Activated naive CD8-positive, alpha-beta T cell treated with anti-CD3 and anti-CD28 coated beads, Interleukin-2, amount 50 U/mL, for 16 hours (primary cell): Measurements from ENCODE around the gene ACOT8.
A peak's percentile ranks its signal among the peaks of the same experiment; 100 is the strongest.
"Not testable (repeated sequence)": the region's sequence is repeated elsewhere in the genome, so short reads cannot be mapped to it uniquely, and the experiment has no call there.

Experiments
- DNase-seq: peaks from one replicate; pipeline ENCODE4 v3.0.0-alpha.2; 2020; ENCODE audit warnings: low read depth, low spot score

Gene ACOT8

DNA sequence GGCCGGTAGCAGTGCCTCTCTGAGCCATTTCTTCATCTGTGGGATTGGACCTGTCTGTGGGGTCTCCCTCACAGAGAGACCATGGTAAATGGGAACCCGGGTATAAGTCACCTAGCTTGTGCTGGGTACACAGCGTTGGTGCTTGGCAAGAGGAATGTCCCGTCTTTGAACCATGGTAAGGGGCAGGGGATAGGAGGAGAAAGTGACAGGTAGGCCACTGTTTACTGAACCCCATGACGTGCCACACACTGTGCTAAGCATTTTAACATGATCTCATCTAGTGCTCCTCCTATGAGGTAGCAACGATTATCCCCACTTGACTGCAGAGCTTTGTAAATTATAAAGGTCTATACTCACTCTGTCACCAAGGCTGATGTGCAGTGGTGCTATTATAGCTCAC, 29.5 kb downstream of the ACOT8 start:
- no peak for DNase-seq

DNA sequence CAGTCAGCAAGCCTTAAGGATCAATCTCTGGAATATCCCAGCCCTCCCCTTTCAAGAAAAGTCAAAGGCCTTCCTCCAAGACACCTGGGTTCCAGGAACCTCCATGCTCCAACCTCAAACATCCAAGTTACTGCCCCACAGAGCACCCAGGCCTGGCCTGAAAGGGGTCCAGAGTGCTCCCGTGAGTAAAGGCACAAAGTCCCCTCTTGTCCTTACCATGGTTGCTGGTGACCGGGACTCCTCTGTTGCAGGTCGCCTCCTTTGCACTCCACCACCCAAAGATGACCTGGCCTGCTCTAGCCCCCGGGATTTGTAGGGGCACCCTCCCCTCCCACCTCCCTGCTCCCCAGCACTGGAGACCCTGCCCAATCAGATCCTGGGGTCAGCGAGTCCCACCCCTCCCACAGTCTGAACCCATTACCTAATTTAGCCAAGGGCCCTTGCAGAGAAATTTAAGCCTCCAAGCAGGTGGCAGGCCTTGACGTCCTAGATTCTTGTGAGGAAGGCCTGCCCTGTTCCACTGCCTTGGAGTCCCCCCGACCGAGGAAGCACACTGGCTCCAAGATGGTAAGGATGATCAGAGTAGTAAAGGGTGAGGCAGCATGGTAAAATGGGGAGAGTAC, 30.1 kb downstream of the ACOT8 start, which contains the start of gene TNNC2:
Gene TNNC2, minus strand, starts transcription at position 283 of the 623 bp plus-strand sequence. Its CDS starts 64 bp downstream, at position 219.
- no peak for DNase-seq

DNA sequence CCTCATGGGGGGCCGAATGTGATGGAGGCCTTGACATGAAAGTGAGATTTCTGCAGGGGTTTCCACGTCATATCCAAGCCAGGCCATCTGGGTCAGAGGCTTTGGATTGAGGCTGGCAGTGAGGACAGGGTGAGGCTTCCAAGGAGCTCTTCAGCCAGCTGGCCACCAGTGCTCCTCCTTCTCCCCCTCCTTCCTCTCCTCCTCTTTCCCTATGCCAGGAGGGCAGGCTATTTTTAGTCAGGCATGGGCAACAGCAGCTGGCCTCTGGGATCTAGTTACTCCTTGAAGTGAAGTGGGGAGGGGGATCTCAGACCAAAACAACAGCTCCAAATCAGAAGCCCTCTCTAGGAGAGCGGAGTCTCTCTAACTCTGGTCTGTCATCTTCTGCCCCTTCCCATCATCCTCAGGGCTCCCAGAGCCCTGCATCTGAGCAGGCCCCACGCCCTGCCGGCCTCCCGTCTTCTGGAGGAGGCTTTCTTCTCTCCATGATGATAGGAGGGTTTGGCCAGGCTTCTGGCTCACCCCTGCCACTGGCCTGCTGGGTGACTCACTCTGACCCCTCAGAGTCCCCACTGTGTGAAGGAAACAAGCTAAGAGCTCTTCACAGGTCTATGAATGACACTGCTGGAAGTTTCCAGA, 30.7 kb downstream of the ACOT8 start:
- DNase-seq: no peak

DNA sequence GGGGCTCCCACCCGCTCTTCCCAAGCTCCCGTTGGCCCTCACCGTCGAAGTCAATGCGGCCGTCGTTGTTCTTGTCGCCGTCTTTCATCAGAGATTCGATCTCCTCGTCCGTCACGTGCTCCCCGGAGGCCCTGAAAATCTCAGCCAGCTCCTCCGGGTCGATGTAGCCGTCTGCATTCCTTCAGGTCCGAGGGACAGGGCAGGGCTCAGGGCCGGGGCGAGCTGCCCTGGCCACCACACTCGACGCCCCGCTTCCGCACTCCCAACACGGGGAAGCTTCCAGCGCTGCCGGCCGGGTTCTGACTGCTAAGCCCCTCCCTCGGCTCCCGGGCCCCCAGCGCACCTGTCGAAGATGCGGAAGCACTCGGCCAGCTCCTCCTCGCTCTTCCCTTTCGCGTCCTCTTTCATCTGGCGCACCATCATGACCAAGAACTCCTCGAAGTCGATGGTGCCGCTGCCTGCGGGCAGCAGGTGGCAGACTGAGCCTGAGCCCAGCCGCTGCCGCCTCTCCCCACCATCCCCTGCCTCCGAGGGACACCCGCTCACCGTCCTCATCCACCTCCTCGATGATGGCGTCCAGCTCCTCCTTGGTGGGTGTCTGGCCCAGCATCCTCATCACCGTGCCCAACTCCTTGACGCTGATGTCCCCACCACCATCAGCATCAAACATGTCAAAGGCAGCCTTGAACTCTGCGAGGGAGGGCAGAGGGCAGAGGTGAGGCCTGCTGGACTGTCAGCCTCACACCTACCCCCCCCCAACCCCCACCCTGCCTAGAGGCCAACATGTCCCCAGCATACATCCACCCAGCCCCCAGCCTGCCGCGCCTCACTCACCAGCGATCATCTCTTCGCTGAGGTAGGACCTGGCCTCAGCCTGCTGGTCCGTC, 33.0 kb downstream of the ACOT8 start:
- peak; percentile 11 for DNase-seq

DNA sequence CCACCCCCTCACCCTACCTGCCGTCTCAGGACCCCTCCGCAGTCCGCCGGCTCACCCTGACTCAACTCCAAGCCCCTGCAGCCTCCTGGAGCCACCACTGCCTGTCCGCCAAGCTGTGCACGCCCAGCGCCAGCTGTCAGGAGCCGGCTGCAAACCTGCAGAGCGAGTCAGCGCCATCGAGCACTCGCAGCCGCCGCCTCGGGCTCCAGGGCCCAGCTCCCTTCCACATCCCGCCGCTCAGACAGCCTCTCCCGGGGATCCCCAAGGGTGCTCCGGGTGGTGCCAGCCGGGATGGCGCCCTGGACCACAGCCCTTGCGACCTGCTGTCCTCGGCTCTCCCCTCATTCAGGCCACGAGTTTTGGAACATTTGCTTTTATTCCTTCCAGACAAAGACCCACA, 34.3 kb downstream of the ACOT8 start:
- no peak for DNase-seq

DNA sequence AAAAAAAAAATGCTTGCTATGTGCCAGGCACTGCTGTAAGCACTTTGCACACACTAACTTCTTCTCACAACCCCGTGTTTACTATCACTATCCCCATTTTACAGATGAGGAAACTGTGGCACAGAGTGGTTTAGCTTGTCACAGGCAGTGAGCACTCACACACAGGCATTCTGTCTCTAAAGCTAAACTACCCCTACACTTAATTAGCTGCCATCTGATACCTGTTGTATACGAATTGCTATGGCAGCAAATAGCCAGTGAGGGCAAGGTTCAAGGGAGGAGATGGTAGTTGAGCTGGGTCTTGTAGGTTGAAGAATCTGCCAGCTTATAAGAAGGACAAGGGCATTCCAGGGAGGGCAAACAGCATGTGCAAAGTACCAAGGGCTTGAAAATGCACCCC, 35.2 kb downstream of the ACOT8 start:
- DNase-seq: no peak

DNA sequence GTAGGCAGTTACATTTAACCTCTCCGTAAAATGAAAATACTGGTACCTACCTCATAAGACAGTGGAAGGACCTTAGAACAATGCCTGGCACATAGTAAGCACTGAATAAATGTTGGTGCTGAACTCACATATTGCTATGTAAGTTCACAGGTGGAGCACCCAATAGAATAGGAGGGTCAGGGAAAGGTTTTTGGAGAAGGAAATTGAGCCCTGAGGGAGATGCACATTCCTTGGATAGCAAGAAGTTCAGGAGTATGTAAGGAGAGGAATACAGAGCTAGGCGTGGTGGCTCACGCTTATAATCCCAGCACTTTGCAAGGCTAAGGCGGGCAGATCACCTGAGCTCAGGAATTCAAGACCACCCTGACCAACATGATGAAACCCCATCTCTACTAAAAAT, 37.7 kb downstream of the ACOT8 start:
- DNase-seq: no peak

DNA sequence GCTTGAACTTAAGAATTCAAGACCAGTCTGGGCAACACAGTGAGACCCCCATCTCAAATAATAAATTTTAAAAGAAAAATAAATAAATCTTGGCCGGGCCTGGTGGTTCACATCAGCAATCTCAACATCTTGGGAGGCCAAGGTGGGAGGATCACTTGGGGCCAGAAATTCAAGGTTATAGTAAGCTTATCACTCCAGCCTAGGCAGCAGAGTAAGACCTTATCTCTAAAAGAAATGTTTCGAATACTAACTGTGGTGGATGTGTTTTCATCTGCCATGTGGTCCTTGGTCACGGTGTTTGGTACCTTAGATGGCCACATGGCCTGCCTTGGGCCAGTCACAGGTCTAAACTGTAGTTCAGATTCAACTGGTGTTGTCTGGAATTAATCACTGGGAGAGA, 39.0 kb downstream of the ACOT8 start:
- no peak for DNase-seq

DNA sequence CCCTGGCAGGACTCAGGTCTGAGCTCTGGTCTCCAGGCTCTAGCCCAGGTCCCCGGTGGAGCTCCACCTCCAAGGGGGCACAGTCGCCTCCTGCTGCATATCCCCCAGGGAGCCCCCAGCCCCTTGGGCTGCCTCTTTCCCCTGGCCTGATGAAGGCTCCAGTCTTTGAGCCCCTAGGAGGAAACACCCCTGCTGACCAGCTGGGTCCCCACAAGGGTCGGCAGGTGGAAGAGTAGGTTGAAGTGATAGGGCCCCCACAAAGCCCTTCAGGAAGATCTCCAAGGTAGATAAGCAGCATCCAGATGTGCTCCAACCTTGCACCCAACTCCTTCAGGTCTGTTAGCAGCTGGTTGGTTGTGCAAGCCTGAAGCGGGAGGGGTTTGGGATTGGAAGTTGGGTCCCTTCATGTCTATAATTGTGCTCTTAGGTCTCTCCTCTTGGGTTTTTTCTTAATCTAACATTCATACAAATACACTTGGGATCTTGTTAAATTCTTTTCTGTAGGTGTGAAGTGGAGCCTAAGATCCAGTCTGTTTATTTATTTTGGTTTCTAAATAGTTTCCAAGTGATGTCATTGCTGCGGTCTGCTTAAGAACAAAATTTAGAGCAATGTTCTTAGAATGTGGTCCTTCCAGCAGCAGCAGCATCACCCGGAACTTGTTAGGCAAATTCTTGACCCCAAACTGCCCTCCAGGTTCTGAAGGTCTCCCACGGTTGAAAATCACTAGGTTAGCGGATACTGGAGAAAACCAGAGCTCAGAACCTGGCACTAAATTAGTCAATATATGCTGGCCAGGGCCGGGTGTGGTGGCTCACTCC, 39.6 kb downstream of the ACOT8 start:
- DNase-seq: no peak

DNA sequence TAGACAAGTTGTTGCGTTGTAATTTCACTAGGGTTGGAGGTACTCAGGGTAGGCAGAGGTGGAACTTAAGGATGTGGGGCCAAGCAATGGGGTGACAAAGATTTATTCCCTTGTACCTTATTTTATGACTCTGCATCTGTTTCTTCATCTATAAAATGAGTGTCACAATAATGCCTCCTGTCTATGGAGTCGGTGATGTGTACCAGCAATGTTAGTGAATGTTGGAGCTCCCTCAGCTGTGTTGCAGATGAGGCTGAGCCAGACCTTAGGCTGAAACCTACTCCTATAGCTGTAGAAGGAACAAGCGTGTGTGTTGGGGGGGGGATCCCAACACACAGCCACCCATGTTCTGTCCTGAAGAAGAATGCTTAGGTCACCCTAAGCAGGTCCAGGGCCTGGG, 40.2 kb downstream of the ACOT8 start:
- no peak for DNase-seq

DNA sequence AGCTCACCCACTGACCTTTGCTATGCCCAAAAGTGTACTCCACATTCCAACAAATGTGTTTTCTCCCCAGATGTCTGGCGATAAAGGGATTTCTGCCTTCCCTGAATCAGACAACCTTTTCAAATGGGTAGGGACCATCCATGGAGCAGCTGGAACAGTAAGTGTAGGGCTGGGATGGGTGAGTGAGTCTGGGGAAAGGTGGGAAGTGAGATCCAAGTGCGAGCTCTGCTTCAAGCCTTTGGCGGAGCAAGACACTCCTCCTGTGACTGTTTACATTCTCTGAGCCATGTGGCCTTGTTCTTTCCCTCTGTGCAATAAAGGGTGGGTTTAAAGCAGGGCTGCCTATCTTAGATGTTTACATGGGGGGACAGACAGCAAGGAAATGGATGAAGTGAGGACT, 42.9 kb downstream of the ACOT8 start:
- no peak for DNase-seq

DNA sequence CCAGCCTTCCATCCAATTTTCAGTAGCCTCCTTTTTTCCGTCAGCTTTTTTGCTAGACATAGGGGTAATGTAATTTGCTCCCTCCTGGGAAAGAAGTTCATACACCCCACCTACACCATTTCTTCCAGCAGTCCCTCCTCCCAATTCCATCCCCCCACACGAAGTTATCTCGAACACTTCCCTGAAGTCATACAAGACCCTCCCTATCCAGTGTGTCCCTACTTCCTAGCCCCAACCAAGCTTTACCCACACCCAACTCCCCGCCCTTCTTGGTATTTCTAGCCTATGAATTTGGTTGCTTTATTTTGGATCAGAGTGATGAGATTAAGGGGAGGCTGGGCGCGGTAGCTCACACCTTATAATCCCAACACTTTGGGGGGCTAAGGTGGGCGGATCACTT, 43.7 kb downstream of the ACOT8 start:
- no peak for DNase-seq

DNA sequence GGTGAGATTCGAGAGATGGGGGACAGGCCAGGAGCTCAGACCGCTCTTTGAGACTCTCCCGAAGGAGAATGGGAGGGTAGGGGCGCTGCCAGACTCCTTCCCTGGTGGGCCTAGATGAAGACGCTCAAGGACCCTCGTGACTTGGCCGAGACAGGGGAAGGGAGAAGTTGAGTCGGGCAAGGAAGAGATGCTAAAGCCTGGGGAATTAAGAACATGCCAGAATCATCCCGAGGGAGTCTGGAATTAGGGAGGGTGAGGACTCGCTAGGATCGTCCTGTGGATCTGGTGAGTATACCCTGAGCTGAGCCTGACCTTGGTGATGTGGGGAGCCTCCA, 44.2 kb downstream of the ACOT8 start:
- DNase-seq: no peak

DNA sequence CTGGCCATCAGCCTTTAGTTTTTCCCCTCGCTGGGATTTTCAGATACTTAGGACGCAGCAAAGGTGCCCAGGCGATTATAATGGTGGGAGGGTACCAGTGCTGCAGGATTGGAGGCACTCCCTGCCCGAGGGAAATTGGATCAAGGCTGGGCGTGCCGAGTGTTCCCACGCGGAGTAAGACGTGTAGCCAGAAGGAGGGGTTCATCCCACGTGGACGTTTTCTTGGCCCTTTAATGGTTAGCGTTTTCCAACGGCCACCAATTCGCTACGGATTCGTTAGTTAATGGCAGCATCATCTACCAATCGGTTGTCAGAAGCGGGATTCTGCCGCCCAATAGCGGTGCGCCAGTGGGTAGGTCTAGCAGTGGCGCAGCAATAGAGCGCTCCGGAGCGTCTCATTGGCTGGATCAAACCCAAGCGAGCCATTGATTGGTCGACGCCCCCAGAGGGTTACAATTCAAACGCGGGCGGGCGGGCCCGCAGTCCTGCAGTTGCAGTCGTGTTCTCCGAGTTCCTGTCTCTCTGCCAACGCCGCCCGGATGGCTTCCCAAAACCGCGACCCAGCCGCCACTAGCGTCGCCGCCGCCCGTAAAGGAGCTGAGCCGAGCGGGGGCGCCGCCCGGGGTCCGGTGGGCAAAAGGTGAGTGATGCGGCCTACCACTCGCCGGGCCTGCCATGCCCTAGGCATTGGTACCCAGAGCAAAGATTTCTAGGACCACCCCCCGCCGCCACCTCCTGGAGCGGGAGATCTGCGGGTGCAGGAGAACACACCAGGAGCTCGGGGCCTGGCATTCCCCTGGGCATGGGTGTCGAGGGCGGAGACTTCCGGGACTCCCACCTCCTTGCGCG, 44.8 kb downstream of the ACOT8 start, which contains the start of gene UBE2C:
Gene UBE2C, plus strand, starts transcription at position 488 of the 849 bp plus-strand sequence. Its CDS starts 52 bp downstream, at position 540.
- DNase-seq: peak; percentile 89

DNA sequence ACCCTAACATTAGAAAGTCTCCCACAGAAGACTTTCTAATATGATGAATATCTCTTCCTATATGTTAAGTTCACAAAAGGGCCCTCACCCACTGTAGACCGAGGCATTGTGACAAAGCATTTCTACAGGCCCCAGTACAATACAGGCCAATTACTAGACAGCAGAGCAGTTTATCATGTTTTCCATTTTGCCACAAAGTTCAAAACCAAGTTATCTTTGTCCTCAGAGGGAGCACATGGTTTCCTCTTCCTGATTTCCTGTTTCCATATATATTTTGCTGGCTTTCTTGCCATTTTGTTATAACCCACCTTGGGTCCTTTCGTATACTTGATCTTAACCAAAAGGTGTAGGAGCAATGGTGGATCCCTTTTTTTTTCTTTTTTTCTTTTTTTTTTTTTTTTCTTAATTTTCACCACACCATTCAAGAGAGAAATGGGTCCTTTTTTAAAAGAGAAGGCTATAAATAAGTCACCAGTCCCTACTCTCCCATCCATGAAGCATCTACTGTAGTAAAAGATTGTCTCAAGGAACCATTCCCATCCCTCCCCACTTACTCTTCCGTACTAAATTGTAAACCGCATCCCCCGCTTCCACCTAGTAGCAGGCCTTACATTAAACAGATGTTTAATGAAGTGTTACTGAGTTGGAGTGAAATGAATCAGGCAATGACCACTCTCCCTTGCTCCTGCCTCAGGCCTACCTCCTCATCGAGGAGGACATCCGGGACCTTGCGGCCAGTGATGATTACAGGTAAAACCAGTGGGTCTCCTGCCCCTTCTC, 46.8 kb downstream of the ACOT8 start:
- no peak for DNase-seq

DNA sequence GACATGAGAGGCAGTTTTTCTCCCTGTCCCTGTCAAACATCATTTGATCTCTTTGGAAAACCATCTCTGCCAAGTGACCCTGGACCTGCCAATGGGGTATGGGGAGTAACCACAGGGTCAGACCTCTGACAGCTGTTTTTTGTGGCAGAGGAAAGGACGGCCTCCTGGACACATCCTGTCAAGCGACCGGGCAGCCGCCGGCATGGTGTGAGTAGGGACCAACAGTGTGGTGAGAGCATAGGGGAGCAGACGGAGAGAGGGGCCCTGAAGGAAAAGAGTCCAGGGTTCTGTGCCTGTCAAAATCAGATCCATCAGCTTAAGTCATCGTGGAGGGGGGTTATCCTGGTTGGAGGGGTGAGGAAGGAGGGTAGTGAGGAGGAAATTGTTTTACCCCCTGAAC, 55.3 kb downstream of the ACOT8 start:
- no peak for DNase-seq

DNA sequence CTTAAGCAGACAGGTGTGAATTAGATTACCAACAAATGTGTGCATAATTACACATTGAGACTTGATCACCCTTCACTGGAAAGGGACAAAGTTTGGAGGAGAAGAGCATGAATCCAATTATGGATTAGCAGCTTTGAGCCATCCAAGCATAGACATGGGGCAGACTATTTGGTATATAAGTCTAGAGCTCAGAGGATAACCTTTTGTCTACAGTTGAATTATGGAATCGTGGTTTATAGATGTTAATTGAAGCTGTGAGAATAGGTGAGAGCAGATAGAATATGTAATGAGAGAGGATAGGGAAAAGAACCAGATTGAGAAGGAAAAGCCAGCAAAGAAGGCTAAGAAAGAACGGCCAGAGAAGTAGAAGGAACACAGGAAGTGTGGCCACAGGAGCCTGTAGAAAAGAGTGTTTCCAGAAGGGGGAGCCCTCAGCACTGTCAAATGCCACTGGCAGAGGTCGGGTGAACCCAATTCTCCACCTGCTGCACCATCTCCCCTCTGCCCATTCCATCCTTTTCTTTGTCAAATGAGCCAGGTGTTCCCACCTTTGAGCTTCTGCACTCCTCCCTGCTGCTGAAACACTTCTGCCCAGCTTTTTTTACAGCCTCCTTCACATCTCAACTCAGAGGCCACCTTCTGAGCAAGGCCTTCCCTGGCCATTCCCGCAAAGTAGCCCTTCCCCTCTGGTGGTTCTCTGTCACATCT, 58.1 kb downstream of the ACOT8 start:
- DNase-seq: peak; percentile 25

DNA sequence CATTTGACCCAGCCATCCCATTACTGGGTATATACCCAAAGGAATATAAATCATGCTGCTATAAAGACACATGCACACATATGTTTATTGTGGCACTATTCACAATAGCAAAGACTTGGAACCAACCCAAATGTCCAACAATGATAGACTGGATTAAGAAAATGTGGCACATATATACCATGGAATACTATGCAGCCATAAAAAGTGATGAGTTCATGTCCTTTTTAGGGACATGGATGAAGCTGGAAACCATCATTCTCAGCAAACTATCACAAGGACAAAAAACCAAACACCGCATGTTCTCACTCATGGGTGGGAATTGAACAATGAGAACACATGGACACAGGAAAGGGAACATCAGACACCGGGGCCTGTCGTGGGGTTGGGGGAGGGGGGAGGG, 59.2 kb downstream of the ACOT8 start:
- DNase-seq: not testable (repeated sequence)

DNA sequence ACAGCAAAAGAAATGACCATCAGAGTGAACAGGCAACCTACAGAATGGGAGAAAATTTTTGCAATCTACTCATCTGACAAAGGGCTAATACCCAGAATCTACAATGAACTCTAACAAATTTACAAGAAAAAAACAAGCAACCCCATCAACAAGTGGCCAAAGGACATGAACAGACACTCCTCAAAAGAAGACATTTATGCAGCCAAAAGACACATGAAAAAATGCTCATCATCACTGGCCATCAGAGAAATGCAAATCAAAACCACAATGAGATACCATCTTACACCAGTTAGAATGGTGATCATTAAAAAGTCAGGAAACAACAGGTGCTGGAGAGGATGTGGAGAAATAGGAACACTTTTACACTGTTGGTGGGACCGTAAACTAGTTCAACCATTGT, 59.7 kb downstream of the ACOT8 start:
- not testable (repeated sequence) for DNase-seq
